H1 (cell line): Measurements from ENCODE around the gene RRP7A.

Experiments used
- CHD2 ChIP-seq: IDR thresholded peaks from 2 replicates; pipeline ENCODE4 v1.6.1; 2012; ENCODE audit warnings: low read length, improper control_type of control experiment
- SP2 ChIP-seq: IDR thresholded peaks from 2 replicates; pipeline ENCODE4 v1.6.1; 2012; ENCODE audit warnings: mild to moderate bottlenecking, low read length, inconsistent platforms

- TF ChIP-seq CHD2 (no peak), SP2 (no peak)
These were observed 9.2 kb upstream of the RRP7A start for GRCh38 chr22:42528591-42529307.
